ENCODE measurements around the gene MYO18B.

DNA sequence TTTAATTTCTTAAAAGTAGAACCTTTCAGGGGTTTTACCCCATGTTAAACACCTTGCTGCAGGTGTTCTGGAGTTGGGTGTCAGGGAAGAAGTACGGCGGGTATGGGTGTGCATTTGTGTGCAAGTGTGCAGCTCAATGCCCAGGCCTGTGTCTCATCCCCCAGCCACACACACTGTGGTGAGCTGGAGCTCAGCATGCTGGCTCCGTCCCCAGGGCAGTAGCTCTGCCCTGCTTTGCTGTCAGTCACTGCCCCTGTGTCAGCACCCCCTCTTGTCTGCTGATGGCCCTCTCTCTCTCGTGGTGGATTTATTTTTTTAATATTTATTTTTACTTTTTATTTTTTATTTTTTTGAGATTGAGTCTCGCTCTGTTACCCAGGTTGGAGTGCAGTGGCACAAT, 35.8 kb upstream of the MYO18B start:
- no peak for TF ChIP-seq RAD21 (IDR thresholded peaks at IDR 0.05; ENCODE audit: low read depth)
- no peak for TF ChIP-seq CEBPB (IDR thresholded peaks at IDR 0.05)
